ENCODE measurements around the gene AGBL5.
"Not testable (repeated sequence)": the region's sequence is repeated elsewhere in the genome, so short reads cannot be mapped to it uniquely, and the experiment has no call there.

The AGBL5 gene

GRCh38 chr2:27093430-27094352 lies 42.2 kb downstream of the AGBL5 start:
- DNase-seq = no peak

GRCh38 chr2:27094353-27094984 lies 43.0 kb downstream of the AGBL5 start:
- DNase-seq = no peak

GRCh38 chr2:27095427-27095744 lies 43.9 kb downstream of the AGBL5 start:
- DNase-seq = no peak

- DNase-seq = peak; percentile 28
These were observed 44.5 kb downstream of the AGBL5 start for GRCh38 chr2:27095745-27096651.

- no peak for DNase-seq
These were observed 45.4 kb downstream of the AGBL5 start for GRCh38 chr2:27096748-27097297.

- no peak for DNase-seq
These were observed 45.9 kb downstream of the AGBL5 start for GRCh38 chr2:27097341-27097740.

GRCh38 chr2:27099334-27099955 lies 48.0 kb downstream of the AGBL5 start:
- no peak for DNase-seq

GRCh38 chr2:27100036-27100435 lies 48.6 kb downstream of the AGBL5 start:
- no peak for DNase-seq

- no peak for DNase-seq
These were observed 50.9 kb downstream of the AGBL5 start for GRCh38 chr2:27102329-27102728.

GRCh38 chr2:27105981-27106380 lies 54.5 kb downstream of the AGBL5 start:
- DNase-seq = no peak

- no peak for DNase-seq
These were observed 56.8 kb downstream of the AGBL5 start for GRCh38 chr2:27108221-27108620.

GRCh38 chr2:27109083-27109482 lies 57.6 kb downstream of the AGBL5 start:
- DNase-seq = no peak

GRCh38 chr2:27110603-27111352 lies 59.3 kb downstream of the AGBL5 start:
- DNase-seq = not testable (repeated sequence)

- not testable (repeated sequence) for DNase-seq
These were observed 60.1 kb downstream of the AGBL5 start for GRCh38 chr2:27111392-27112078.

- no peak for DNase-seq
These were observed 64.1 kb downstream of the AGBL5 start for GRCh38 chr2:27115519-27115918.

GRCh38 chr2:27117995-27118524 lies 66.6 kb downstream of the AGBL5 start:
- no peak for DNase-seq

- DNase-seq = no peak
These were observed 67.3 kb downstream of the AGBL5 start, which contains the start of gene CGREF1 for GRCh38 chr2:27118525-27119329. CGREF1 (minus strand) TSS chr2:27119128; CDS start chr2:27104366, 14,762 bp downstream.

GRCh38 chr2:27119330-27119670 lies 67.8 kb downstream of the AGBL5 start:
- DNase-seq = not testable (repeated sequence)
